Measurements from ENCODE around the gene CRB1.

GRCh38 chr1:197339106-197340060 lies 71.3 kb downstream of the CRB1 start:
- TF ChIP-seq CTCF (IDR thresholded peaks at IDR 0.05) (no peak), POLR2A (IDR thresholded peaks at IDR 0.05) (no peak), POLR2AphosphoS5 (IDR thresholded peaks at IDR 0.05) (no peak)
